ENCODE results near the gene FAM210A.

DNA sequence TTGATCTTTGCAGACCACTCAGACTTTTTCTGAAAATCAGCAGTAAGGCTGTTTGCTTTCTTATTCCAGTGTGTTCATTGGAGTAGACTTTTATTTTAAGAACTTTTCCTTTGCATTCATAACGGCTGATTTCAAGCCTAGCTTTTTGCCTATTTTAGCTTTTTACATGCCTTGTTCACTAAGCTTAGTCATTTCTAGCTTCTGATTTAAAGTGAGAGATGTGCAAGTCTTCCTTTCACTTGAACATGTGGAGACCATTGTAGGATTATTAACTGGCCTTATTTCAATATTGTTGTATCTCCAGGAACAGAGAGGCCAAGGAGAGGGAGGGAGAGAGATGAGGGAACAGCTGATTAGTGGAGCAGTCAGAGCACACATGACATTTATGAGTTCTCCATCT, 32.3 kb upstream of the FAM210A start:
- TF ChIP-seq, protein P1, sequence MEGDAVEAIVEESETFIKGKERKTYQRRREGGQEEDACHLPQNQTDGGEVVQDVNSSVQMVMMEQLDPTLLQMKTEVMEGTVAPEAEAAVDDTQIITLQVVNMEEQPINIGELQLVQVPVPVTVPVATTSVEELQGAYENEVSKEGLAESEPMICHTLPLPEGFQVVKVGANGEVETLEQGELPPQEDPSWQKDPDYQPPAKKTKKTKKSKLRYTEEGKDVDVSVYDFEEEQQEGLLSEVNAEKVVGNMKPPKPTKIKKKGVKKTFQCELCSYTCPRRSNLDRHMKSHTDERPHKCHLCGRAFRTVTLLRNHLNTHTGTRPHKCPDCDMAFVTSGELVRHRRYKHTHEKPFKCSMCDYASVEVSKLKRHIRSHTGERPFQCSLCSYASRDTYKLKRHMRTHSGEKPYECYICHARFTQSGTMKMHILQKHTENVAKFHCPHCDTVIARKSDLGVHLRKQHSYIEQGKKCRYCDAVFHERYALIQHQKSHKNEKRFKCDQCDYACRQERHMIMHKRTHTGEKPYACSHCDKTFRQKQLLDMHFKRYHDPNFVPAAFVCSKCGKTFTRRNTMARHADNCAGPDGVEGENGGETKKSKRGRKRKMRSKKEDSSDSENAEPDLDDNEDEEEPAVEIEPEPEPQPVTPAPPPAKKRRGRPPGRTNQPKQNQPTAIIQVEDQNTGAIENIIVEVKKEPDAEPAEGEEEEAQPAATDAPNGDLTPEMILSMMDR (IDR thresholded peaks at IDR 0.05) = no peak
- TF ChIP-seq POLR2AphosphoS5 (IDR thresholded peaks at IDR 0.05) = no peak
- TF ChIP-seq POLR2A (IDR thresholded peaks at IDR 0.05; ENCODE audit: low read depth) = no peak
- no peak for TF ChIP-seq EP300 (IDR thresholded peaks at IDR 0.05)
